HepG2 (cell line): ENCODE results near the gene PBOV1. TPM values are rescaled to one million over a fixed set of nuclear protein-coding genes. Genes with fewer than 3 reads are reported as not detected.

Experiments
- BATF2 ChIP-seq: sonication (generic); formaldehyde crosslinking; IDR thresholded peaks from 2 replicates; pipeline ENCODE4 v1.8.0; 2022; ENCODE audit warnings: mild to moderate bottlenecking, missing genetic modification reagents, moderate library complexity
- CENPBD1 ChIP-seq: sonication (generic); formaldehyde crosslinking; IDR thresholded peaks from 2 replicates; pipeline ENCODE4 v1.8.0; 2022; ENCODE audit warnings: missing genetic modification reagents, low read depth, mild to moderate bottlenecking, borderline replicate concordance
- CREB3 ChIP-seq: sonication (generic); formaldehyde crosslinking; IDR thresholded peaks from 2 replicates; pipeline ENCODE4 v1.5.0; 2020; ENCODE audit warnings: missing genetic modification reagents
- FOXP1 ChIP-seq, 2 experiments: fragments of 450-650 bp in 1 of 2; IDR thresholded peaks; 2 replicates each; pipeline ENCODE4 v1.6.1; 2017 to 2018; ENCODE audit warnings: antibody characterized with exemption in 1 of 2
- MAF1 ChIP-seq: sonication (generic); formaldehyde crosslinking; IDR thresholded peaks from 2 replicates; pipeline ENCODE4 v1.5.0; 2020; ENCODE audit warnings: missing genetic modification reagents, borderline replicate concordance
- PHF5A ChIP-seq: IDR thresholded peaks from one replicate; pipeline ENCODE4 v1.6.1; 2018; ENCODE audit warnings: low read depth, missing genetic modification reagents; ENCODE audit not compliant: unreplicated experiment
- RARA ChIP-seq: IDR thresholded peaks from 2 replicates; pipeline ENCODE4 v1.6.1; 2016; ENCODE audit warnings: missing genetic modification reagents, missing compliant biosample characterization
- RFXANK ChIP-seq: IDR thresholded peaks from 2 replicates; pipeline ENCODE4 v1.6.1; 2016
- SOX13 ChIP-seq, 3 experiments: fragments of 450-650 bp in 1 of 3; sonication (generic) in 1 of 3; formaldehyde crosslinking in 1 of 3; IDR thresholded peaks in 2 of 3; conservative IDR thresholded peaks in 1 of 3; 2 replicates each; pipeline versions ENCODE4 v1.5.0 to v1.6.1; 2016 to 2020; ENCODE audit warnings: antibody characterized with exemption in 1 of 3, mild to moderate bottlenecking in 1 of 3, missing compliant biosample characterization in 1 of 3, missing genetic modification reagents in 1 of 3, moderate library complexity in 1 of 3
- SOX6 ChIP-seq, 2 experiments: fragments of 450-650 bp in 1 of 2; sonication (generic) in 1 of 2; formaldehyde crosslinking in 1 of 2; IDR thresholded peaks; 2 replicates each; pipeline versions ENCODE4 v1.4.0 to v1.6.1; 2017 to 2020; ENCODE audit warnings: antibody characterized with exemption in 1 of 2, mild to moderate bottlenecking in 1 of 2, missing genetic modification reagents in 1 of 2
- ZBTB44 ChIP-seq: sonication (generic); formaldehyde crosslinking; IDR thresholded peaks from 2 replicates; pipeline ENCODE4 v1.4.0; 2020; ENCODE audit warnings: missing genetic modification reagents
- ZNF609 ChIP-seq: sonication (generic); formaldehyde crosslinking; IDR thresholded peaks from 2 replicates; pipeline ENCODE4 v1.4.0; 2020; ENCODE audit warnings: mild to moderate bottlenecking, missing genetic modification reagents, borderline replicate concordance
- ZSCAN31 ChIP-seq: sonication (generic); formaldehyde crosslinking; IDR thresholded peaks from 2 replicates; pipeline ENCODE4 v1.5.0; 2020; ENCODE audit warnings: low read depth, mild to moderate bottlenecking, missing genetic modification reagents
- polyA plus RNA-seq, 8 experiments: library from polyadenylated mRNA; depleted of rRNA in 3 of 8; stranded (reverse) in 7 of 8; unstranded in 1 of 8; fragments of >200 nt; fragmentation: Illumina TruSeq in 4 of 8; extraction: Trizol in 4 of 8; gene quantifications; 2 replicates each; pipeline versions ENCODE4 v1.2.1 to v1.2.3, GENCODE V29; 2011 to 2016; ENCODE audit warnings: low read depth in 4 of 8, missing spikeins in 1 of 8, mixed read lengths in 1 of 8; ENCODE audit not compliant: insufficient read depth in 1 of 8
- total RNA-seq, 5 experiments: library from RNA; depleted of rRNA; stranded (reverse); fragments of >200 nt; fragmentation: Illumina TruSeq; extraction: Trizol; gene quantifications; 2 replicates each; pipeline ENCODE4 v1.2.3, GENCODE V29; 2016; ENCODE audit warnings: low read depth in 1 of 5
- TF ChIP-seq, protein P1 (sequence below): sonication (generic); IDR thresholded peaks from 2 replicates; pipeline ENCODE4 v1.6.1; 2016; ENCODE audit warnings: low read depth, borderline replicate concordance

The PBOV1 gene
- total and polyA plus RNA-seq, 2 of the 13 experiments (the other 11 are each of a cell fraction or from before 2014, with no cell fraction given): not detected

DNA sequence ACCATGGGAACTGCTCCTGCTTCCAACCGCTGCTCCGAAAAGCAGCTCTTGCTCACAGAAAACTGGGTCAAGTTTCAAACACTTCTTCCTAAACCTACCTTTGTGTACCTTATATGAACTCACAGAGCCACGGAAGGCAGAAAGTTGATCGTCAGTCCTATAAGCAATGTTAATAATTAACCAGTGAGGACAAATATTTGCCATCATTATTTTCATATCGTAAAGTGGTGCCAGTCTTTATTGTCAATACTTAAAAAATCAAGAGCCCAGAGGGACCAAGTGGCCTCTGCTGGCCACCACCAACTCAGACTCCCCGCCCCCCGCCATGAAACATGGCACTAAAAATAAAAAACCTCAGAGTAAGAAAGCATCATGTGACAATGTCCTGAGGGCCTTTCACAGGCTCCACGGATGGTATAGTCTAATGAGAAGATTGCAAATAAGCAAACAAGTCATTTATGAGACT lies 9.1 kb upstream of the PBOV1 start (continued):
- TF ChIP-seq FOXP1 (IDR thresholded peaks at IDR 0.05) (no peak), FOXP1 (CRISPR knock-in tag; IDR thresholded peaks at IDR 0.05) (peak; percentile 70), SOX13 (IDR thresholded peaks at IDR 0.05) (no peak), SOX13 (CRISPR knock-in tag; conservative IDR thresholded peaks at IDR 0.05 in 1 of 2, IDR thresholded peaks at IDR 0.05 in 1 of 2) (peak in 1 of 2 experiments; percentile 60; a peak in 2 of 4 replicates), MAF1 (CRISPR knock-in tag) (no peak), RARA (peak; percentile 90), ZNF609 (CRISPR knock-in tag) (peak; percentile 56), SOX6 (IDR thresholded peaks at IDR 0.05) (no peak), SOX6 (CRISPR knock-in tag; IDR thresholded peaks at IDR 0.05) (peak; percentile 48), CREB3 (CRISPR knock-in tag) (no peak), BATF2 (CRISPR knock-in tag) (no peak), ZBTB44 (CRISPR knock-in tag) (no peak), RFXANK (CRISPR knock-in tag) (no peak), PHF5A (no peak), CENPBD1 (CRISPR knock-in tag) (no peak), ZSCAN31 (CRISPR knock-in tag) (no peak)
- TF ChIP-seq, protein P1, sequence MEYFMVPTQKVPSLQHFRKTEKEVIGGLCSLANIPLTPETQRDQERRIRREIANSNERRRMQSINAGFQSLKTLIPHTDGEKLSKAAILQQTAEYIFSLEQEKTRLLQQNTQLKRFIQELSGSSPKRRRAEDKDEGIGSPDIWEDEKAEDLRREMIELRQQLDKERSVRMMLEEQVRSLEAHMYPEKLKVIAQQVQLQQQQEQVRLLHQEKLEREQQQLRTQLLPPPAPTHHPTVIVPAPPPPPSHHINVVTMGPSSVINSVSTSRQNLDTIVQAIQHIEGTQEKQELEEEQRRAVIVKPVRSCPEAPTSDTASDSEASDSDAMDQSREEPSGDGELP: no peak
